ENCODE data around the gene TCEA3. TPM values are rescaled to one million over a fixed set of nuclear protein-coding genes. Genes with fewer than 3 reads are reported as not detected.
"Not testable (repeated sequence)": the region's sequence is repeated elsewhere in the genome, so short reads cannot be mapped to it uniquely, and the experiment has no call there.

TCEA3 gene
- total RNA-seq, 1 donor from 2014 or later = 9.7 TPM

DNA sequence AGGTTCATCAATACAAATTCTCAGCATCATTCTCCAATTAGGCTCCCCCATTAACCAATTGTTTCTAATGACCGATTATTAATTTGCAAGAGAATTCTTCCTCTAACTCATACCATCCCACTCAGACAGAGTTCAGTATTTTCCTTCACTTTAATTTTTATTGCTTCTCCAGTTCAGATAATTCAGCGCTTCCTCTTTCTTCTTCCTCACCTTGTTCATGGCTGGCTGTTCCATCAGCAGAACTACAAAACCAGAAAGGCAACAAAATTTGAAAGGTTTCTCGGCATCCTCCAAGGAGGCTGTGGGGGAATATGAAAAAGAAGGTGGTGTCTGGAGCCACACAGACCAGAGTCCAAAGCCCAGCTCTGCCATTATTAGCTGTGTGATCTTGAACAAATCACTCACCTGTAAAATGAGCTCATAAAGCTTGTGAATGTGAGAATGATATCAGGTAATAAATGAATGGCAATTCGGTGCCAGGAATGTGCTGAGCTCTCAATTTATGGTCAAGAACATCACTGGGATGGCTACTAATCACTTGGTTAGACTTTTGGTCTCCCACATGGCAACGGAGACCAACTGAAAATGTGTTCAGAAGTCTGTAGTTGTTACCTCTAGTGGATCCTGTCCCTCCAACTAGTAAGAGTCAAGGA, 43.2 kb downstream of the TCEA3 start:
- no peak overlapping the region for H3K27ac Mint-ChIP-seq (ENCODE audit: unreplicated experiment)
- DNase-seq (ENCODE audit: low spot score) = no peak
- peaks cover 49% of the 10 kb centered on the region for H3K4me1 Mint-ChIP-seq (ENCODE audit: unreplicated experiment)
- no peaks in the 10 kb centered on the region for H3K9me3 Mint-ChIP-seq (ENCODE audit: unreplicated experiment)
- peaks cover 15% of the 10 kb centered on the region for H3K36me3 Mint-ChIP-seq (ENCODE audit: low read depth, unreplicated experiment)
- TF ChIP-seq, protein P1, sequence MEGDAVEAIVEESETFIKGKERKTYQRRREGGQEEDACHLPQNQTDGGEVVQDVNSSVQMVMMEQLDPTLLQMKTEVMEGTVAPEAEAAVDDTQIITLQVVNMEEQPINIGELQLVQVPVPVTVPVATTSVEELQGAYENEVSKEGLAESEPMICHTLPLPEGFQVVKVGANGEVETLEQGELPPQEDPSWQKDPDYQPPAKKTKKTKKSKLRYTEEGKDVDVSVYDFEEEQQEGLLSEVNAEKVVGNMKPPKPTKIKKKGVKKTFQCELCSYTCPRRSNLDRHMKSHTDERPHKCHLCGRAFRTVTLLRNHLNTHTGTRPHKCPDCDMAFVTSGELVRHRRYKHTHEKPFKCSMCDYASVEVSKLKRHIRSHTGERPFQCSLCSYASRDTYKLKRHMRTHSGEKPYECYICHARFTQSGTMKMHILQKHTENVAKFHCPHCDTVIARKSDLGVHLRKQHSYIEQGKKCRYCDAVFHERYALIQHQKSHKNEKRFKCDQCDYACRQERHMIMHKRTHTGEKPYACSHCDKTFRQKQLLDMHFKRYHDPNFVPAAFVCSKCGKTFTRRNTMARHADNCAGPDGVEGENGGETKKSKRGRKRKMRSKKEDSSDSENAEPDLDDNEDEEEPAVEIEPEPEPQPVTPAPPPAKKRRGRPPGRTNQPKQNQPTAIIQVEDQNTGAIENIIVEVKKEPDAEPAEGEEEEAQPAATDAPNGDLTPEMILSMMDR (IDR thresholded peaks at IDR 0.05; ENCODE audit: unreplicated experiment) = no peak
- no peak overlapping the region for H3K4me3 Mint-ChIP-seq (ENCODE audit: unreplicated experiment)
- peaks cover 3% of the 10 kb centered on the region for H3K27me3 Mint-ChIP-seq (ENCODE audit: unreplicated experiment)

DNA sequence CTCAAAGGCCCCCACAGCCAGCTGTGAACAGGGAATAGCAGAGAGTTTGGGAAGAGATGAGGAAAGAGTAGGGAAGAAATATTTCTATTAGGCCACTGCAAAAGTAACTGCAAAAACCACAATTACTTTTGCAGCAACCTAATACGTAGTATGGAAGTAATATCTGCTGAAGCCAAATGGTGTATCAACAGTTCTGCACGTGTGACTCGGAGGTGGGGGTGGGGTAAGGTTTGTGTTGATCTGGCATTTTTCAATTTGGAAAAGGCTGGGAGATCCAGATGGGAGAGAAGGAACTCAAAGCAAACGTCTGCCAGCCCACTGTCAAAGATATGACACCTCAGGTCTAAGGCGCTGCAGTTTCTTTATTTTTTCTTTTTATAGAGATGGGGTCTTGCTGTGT, 43.8 kb downstream of the TCEA3 start:
- Mint-ChIP-seq H3K27me3 (ENCODE audit: unreplicated experiment) (peaks cover 3% of the 10 kb centered on the region), H3K36me3 (ENCODE audit: low read depth, unreplicated experiment) (peaks cover 15% of the 10 kb centered on the region), H3K9me3 (ENCODE audit: unreplicated experiment) (no peaks in the 10 kb centered on the region), H3K4me1 (ENCODE audit: unreplicated experiment) (peaks cover 49% of the 10 kb centered on the region), H3K4me3 (ENCODE audit: unreplicated experiment) (no peak overlapping the region), H3K27ac (ENCODE audit: unreplicated experiment) (no peak overlapping the region)
- TF ChIP-seq, protein P1 (IDR thresholded peaks at IDR 0.05; ENCODE audit: unreplicated experiment) = no peak
- DNase-seq (ENCODE audit: low spot score) = no peak

DNA sequence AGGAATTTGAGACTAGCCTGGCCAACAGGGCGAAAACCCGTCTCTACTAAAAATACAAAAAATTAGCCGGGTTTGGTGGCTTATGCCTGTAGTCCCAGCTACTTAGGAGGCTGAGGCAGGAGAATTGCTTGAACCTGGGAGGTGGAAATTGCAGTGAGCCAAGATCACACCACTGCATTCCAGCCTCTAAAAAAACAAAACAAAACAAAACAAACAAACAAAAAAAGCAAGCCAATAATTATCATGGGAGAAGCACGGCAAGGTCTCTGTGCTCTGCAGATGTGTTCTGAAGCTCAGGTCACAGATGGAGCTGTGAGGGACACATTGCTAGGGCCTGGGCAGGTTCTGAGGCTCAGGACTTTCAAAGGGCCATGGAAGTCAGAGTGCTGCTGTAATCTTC, 44.3 kb downstream of the TCEA3 start:
- not testable (repeated sequence) for DNase-seq (ENCODE audit: low spot score); H3K27me3 Mint-ChIP-seq (ENCODE audit: unreplicated experiment); H3K9me3 Mint-ChIP-seq (ENCODE audit: unreplicated experiment); H3K4me3 Mint-ChIP-seq (ENCODE audit: unreplicated experiment); H3K27ac Mint-ChIP-seq (ENCODE audit: unreplicated experiment)
- Mint-ChIP-seq H3K4me1 (ENCODE audit: unreplicated experiment) (peaks cover 47% of the 10 kb centered on the region), H3K36me3 (ENCODE audit: low read depth, unreplicated experiment) (peaks cover 15% of the 10 kb centered on the region)

DNA sequence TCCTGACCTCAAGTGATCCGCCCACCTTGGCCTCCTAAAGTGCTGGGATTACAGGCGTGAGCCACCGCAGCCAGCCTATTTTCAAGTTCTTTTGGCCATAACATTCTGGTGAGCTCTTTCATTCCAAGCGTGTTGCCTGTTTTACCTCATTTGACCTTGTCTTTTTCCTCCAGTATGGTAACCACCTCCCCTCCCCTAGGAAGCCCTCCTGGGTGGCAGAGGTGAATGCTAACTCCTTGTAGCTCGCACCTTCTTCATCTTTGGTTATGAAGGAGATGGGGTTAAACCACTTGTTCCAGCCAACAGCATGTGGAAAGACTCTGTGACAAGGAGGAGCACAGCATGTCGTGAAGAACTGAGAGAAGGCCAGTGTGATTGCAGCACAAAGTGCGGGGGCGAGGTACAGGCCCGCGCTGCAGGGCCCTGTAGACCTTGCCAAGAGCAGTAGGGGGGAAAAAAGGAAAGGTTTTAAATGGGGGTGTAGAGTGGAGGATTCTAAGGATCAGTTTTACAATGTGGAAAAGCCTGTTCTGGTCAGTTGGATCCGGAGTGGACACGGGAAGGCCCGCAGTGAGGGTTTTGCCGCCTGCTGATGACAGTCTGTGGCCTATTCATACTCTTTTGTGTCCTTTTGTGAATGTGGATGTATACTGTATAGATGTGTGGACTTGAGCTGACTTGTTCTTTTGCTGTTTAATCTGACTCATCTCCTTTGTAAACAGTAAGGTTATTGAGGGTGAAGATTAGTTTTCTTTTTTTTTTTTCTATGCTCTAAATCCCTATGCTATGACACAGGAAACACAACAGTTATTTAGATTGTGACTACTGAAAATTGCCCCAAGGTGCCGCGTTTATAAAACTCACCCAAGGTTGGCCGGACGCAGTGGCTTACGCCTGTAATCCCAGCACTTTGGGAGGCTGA, 47.4 kb downstream of the TCEA3 start:
- H3K9me3 Mint-ChIP-seq (ENCODE audit: unreplicated experiment) = no peaks in the 10 kb centered on the region
- H3K4me3 Mint-ChIP-seq (ENCODE audit: unreplicated experiment) = no peak overlapping the region
- H3K27ac Mint-ChIP-seq (ENCODE audit: unreplicated experiment) = peak overlapping the region; percentile 15
- peaks cover 48% of the 10 kb centered on the region for H3K4me1 Mint-ChIP-seq (ENCODE audit: unreplicated experiment)
- TF ChIP-seq, protein P1 (IDR thresholded peaks at IDR 0.05; ENCODE audit: unreplicated experiment) = no peak
- no peak for DNase-seq (ENCODE audit: low spot score)
- peaks cover 4% of the 10 kb centered on the region for H3K27me3 Mint-ChIP-seq (ENCODE audit: unreplicated experiment)
- H3K36me3 Mint-ChIP-seq (ENCODE audit: low read depth, unreplicated experiment) = peaks cover 19% of the 10 kb centered on the region

DNA sequence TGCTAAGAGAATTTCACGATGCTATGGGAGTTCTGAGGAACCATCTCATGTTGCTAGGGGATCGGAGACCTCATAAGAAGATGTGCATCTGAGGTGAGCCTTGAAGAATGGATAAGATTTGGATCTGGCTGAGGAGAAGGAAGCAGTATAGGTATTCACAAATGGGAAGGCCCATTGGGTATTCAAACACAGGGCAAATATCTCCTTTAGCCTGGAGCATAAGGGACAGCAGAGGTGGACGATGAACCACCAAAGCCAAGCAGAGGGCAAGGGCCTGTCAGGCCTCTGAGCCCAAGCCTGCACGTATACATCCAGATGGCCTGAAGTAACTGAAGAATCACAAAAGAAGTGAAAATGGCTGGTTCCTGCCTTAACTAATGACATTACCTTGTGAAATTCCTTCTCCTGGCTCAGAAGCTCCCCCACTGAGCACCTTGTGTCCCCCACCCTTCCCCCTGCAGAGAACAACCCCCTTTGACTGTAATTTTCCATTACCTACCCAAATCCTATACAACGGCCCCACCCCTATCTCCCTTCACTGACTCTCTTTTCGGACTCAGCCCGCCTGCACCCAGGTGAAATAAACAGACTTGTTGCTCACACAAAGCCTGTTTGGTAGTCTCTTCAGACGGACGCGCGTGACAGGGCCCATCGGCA, 50.3 kb downstream of the TCEA3 start:
- not testable (repeated sequence) for DNase-seq (ENCODE audit: low spot score); H3K9me3 Mint-ChIP-seq (ENCODE audit: unreplicated experiment); H3K27ac Mint-ChIP-seq (ENCODE audit: unreplicated experiment)
- Mint-ChIP-seq H3K4me3 (ENCODE audit: unreplicated experiment) (peak overlapping the region; percentile 33), H3K27me3 (ENCODE audit: unreplicated experiment) (peaks cover 18% of the 10 kb centered on the region), H3K4me1 (ENCODE audit: unreplicated experiment) (peaks cover 50% of the 10 kb centered on the region), H3K36me3 (ENCODE audit: low read depth, unreplicated experiment) (peaks cover 11% of the 10 kb centered on the region)

Data from endothelial cell (in vitro differentiated cells).